Measurements from ENCODE around the gene THBS2.
A peak's percentile ranks its signal among the peaks of the same experiment; 100 is the strongest.

Gene THBS2

DNA sequence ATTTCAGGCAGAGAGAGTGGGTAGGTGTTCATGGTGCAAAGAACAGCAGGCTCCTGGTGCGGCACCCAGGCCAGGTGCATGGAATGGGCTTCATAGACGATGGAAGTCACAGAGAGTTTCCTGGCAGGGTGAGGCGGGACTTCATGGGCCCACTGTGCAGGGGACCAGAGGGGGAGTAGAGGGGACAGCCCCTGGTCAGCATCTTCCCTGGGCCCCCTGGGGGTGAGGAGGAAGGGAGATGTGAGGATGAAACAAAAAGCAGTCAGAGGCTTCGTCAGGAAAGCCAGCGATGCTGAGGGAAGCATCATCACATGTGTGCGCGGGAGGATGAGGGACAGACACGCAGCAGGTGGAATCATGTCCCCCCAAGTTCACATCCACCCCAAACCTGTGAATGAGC is 2.4 kb upstream of the THBS2 start:
- Histone ChIP-seq H3K27ac (ENCODE audit: low read length) (no peak overlapping the region), H3K27me3 (ENCODE audit: insufficient read depth, low read length) (peaks cover 43% of the 10 kb centered on the region), H3K4me3 (ENCODE audit: low read length) (no peak overlapping the region), H3K9ac (ENCODE audit: low read depth, low read length) (no peak overlapping the region), H3K9me3 (ENCODE audit: insufficient read depth, low read depth, low read length) (no peaks in the 10 kb centered on the region), H3K4me1 (ENCODE audit: insufficient read depth, low read length) (peaks cover 17% of the 10 kb centered on the region), H3K36me3 (ENCODE audit: insufficient read depth, low read depth, low read length) (no peaks in the 10 kb centered on the region)

DNA sequence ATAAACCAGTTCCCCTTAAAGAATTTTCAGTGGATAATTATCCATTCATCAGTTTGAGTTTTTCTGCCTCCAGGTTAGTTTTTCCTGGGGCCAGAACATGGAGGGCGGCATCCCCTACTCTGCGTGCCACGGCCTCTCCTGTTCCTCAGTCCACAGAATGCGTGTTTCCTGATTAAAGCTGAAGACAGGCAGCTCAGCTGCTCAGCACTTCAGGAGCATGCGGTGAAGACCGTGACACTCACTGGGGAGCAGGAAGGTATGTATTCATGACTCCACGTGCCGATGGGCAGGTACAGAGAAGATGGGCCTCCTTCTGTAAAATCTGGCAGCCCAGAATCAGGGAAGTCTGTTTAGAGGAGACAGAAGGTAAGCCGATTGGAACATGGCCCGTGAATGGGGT is 2.0 kb upstream of the THBS2 start:
- Histone ChIP-seq H3K4me3 (ENCODE audit: low read length) (no peak overlapping the region), H3K27me3 (ENCODE audit: insufficient read depth, low read length) (peaks cover 43% of the 10 kb centered on the region), H3K27ac (ENCODE audit: low read length) (no peak overlapping the region), H3K9ac (ENCODE audit: low read depth, low read length) (no peak overlapping the region), H3K36me3 (ENCODE audit: insufficient read depth, low read depth, low read length) (no peaks in the 10 kb centered on the region), H3K4me1 (ENCODE audit: insufficient read depth, low read length) (peaks cover 21% of the 10 kb centered on the region), H3K9me3 (ENCODE audit: insufficient read depth, low read depth, low read length) (no peaks in the 10 kb centered on the region)

DNA sequence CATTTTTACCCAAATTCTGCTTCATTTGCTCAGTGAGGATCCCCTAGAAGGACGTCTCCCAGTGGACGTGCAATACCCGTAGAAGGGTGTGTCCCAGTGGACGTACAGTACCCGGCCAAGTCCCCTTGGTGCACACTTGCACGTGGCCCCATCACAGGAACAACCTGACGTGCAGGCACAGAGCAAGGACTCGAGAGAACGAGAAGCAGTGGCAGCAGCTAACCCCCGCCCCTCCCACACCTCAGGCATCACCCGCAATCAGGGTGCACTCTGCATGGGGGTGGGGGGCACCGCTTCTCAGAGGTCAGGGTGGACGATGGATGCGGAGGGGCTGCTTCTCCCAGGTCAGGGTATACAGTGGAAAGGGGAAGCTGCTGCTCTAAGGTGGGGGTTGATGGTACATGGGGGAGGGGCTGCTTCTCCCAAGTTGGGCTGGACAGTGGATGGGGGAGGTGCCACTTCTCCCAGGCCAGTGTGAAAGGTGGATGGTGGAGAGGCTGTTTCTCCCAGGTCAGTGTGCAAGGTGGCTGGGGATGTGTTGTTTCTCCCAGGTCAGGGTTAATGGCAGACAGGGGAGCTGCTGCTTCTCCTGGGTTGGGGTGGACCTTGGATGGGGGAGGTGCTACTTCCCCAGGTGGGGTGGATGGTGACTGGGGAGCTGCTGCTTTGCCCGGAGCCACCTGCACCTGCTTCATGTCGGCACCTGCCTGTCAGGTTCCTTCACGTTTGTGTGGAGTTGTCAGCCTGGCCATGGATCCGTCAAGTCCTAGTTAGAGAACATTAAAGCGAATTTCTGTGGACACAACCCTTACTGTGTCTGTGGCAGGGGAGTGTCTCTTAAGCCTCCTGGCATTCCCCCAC is 1.0 kb upstream of the THBS2 start:
- H3K9ac ChIP-seq (ENCODE audit: low read depth, low read length), result no peak overlapping the region
- H3K27ac ChIP-seq (ENCODE audit: low read length), result no peak overlapping the region
- H3K4me1 ChIP-seq (ENCODE audit: insufficient read depth, low read length), result peaks cover 24% of the 10 kb centered on the region
- no peaks in the 10 kb centered on the region for H3K36me3 ChIP-seq (ENCODE audit: insufficient read depth, low read depth, low read length)
- H3K9me3 ChIP-seq (ENCODE audit: insufficient read depth, low read depth, low read length), result no peaks in the 10 kb centered on the region
- peaks cover 43% of the 10 kb centered on the region for H3K27me3 ChIP-seq (ENCODE audit: insufficient read depth, low read length)
- peak overlapping the region; percentile 69; the same call in 1 of the 2 replicates for H3K4me3 ChIP-seq (ENCODE audit: low read length)

DNA sequence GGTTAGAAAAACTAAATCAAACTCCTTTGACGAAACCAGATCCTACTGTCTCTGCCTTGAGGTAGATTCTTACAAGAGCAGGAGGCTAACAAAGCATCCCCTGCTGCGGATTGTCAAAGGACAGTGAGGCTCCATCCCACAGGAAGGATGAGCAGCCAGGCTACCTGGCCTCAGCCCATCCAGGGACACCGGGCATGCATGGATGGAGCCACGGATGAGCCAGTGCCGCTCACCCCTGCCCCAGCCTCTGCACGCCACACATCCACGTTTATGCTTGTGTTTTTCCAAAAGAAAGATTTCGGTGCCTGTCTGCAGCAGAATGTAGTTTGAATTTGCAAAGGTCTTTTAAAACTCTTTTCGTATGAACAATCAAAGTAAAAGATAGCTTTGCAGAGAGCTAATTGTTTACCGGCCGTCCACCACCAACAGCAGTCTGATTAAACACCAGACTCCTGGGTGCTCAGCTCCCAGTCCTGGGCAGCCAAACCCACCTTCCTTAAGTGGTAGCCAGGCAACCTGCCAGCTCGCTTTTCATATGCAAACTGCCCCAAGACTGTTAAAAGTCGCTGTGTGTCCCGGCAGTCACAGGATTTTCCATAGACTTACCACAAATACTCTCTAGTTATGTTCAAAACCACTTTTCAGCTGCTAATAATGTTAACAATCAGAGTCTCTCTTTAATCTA is 999 bp downstream of the THBS2 start:
- Histone ChIP-seq H3K27ac (ENCODE audit: low read length) (no peak overlapping the region), H3K36me3 (ENCODE audit: insufficient read depth, low read depth, low read length) (peaks cover 9% of the 10 kb centered on the region), H3K27me3 (ENCODE audit: insufficient read depth, low read length) (peaks cover 43% of the 10 kb centered on the region), H3K4me1 (ENCODE audit: insufficient read depth, low read length) (peaks cover 24% of the 10 kb centered on the region), H3K9me3 (ENCODE audit: insufficient read depth, low read depth, low read length) (no peaks in the 10 kb centered on the region; the same call in 1 of the 2 replicates), H3K4me3 (ENCODE audit: low read length) (peak overlapping the region; percentile 69), H3K9ac (ENCODE audit: low read depth, low read length) (peak overlapping the region; percentile 60; the same call in 1 of the 2 replicates)

DNA sequence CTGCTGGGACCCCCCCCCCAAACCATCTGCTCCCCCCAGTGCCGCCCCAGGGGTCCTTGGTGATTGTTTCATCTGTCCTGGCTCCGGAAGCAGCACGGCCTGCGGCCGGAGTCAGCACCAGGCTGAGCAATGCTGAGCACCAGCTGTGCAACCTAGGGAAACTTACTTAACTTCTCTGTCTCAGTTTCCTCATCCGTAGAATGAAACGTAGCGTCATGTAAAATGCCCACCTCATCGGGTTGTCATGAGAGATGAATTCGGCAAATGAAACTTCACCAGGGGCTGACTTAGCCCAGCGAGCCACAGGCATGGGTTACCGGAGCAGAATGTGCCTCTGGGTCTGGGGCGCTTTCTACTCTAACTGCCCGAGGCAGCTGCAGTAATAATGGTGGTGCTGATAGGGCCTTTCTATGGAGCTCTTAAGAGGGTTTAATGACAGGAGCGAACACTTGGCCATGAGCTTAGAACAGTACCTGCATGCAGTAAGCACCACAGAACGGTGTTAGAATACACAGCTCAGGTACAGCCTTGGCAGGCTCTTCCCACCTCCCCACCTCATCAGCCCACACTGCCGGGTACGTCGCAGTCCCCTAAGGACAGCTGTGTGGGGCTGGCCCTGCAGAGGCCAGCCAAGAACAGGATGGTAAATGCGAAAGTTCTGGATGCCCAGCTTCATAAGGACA is 1.7 kb downstream of the THBS2 start:
- no peak overlapping the region for H3K27ac ChIP-seq (ENCODE audit: low read length)

DNA sequence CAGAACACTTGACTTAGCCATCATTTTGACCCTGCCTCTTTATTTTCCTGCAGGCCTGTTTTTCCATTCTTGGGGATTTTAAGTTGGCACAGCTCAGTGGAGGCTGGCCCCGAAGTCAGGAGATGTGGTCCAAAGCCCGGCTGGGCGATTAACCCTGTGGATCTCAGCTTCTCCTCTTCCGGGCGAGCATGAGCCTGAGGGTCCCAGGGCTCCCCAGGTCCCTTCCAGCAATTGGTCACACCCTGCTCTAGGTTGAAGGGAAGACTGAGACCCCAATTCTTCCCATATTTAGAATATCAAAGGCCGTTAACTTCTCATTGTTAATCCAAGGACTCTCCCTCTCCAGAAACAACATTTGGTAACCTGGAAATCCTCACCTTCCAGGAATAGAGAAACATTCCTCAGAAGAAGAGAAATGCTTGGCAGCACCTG is 2.3 kb downstream of the THBS2 start:
- peak overlapping the region; percentile 69; the same call in 1 of the 2 replicates for H3K4me3 ChIP-seq (ENCODE audit: low read length)
- H3K36me3 ChIP-seq (ENCODE audit: insufficient read depth, low read depth, low read length), result peaks cover 18% of the 10 kb centered on the region
- no peak overlapping the region for H3K9ac ChIP-seq (ENCODE audit: low read depth, low read length)
- H3K27me3 ChIP-seq (ENCODE audit: insufficient read depth, low read length), result peaks cover 43% of the 10 kb centered on the region
- H3K9me3 ChIP-seq (ENCODE audit: insufficient read depth, low read depth, low read length), result no peaks in the 10 kb centered on the region; the same call in 1 of the 2 replicates
- no peak overlapping the region for H3K27ac ChIP-seq (ENCODE audit: low read length)
- H3K4me1 ChIP-seq (ENCODE audit: insufficient read depth, low read length), result peaks cover 24% of the 10 kb centered on the region

More for the DNA sequence above, 1.7 kb downstream of the THBS2 start:
- Histone ChIP-seq H3K4me3 (ENCODE audit: low read length) (peak overlapping the region; percentile 69), H3K9ac (ENCODE audit: low read depth, low read length) (peak overlapping the region; percentile 42; the same call in 1 of the 2 replicates), H3K4me1 (ENCODE audit: insufficient read depth, low read length) (peaks cover 24% of the 10 kb centered on the region), H3K36me3 (ENCODE audit: insufficient read depth, low read depth, low read length) (peaks cover 16% of the 10 kb centered on the region), H3K27me3 (ENCODE audit: insufficient read depth, low read length) (peaks cover 43% of the 10 kb centered on the region), H3K9me3 (ENCODE audit: insufficient read depth, low read depth, low read length) (no peaks in the 10 kb centered on the region; the same call in 1 of the 2 replicates)

DNA sequence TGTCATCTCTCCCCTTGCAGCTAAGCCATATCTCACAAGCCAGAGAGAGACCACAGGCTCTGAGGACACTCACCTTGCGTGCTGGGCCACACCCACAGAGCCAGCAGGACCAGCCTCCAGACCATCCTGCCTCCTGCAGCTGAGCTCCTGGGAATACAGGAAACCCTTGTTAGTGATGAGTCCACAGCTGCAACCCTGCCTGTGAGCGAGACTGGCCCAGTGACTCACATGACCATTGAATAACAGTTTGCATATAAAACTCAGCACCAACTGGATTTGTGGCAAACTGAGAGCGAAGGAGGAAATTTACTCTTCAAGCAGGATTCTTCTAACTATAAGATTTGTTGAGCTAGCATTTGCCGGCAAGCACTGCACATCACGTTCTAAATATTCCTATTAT is 3.0 kb downstream of the THBS2 start:
- H3K4me1 ChIP-seq (ENCODE audit: insufficient read depth, low read length), result peaks cover 24% of the 10 kb centered on the region
- H3K27me3 ChIP-seq (ENCODE audit: insufficient read depth, low read length), result peaks cover 37% of the 10 kb centered on the region
- H3K4me3 ChIP-seq (ENCODE audit: low read length), result peak overlapping the region; percentile 69; the same call in 1 of the 2 replicates

DNA sequence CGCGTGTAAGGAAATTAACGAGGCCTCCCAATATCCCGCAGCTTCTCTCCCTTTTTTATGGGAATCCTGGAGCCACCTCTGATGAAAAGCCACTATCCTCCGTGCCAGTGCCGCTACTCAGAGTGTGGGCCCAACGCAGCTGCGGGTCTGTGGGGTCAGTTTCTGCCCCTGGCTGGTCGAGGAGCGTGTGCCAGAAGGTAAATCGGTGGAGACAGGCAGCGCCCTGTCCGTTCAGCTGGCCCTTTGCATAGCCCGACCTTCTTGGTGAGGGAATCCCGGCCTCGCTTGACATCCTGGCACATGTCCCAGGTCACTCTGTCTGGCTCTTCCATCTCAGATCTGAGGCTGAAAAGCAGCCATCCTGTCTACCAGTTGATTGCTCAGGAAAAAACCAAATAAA is 4.6 kb downstream of the THBS2 start:
- Histone ChIP-seq H3K9me3 (ENCODE audit: insufficient read depth, low read depth, low read length) (no peaks in the 10 kb centered on the region; the same call in 1 of the 2 replicates), H3K4me1 (ENCODE audit: insufficient read depth, low read length) (peaks cover 18% of the 10 kb centered on the region), H3K9ac (ENCODE audit: low read depth, low read length) (no peak overlapping the region), H3K27ac (ENCODE audit: low read length) (no peak overlapping the region), H3K36me3 (ENCODE audit: insufficient read depth, low read depth, low read length) (peaks cover 26% of the 10 kb centered on the region), H3K4me3 (ENCODE audit: low read length) (no peak overlapping the region), H3K27me3 (ENCODE audit: insufficient read depth, low read length) (peaks cover 23% of the 10 kb centered on the region)

More for the DNA sequence above, 3.0 kb downstream of the THBS2 start:
- Histone ChIP-seq H3K36me3 (ENCODE audit: insufficient read depth, low read depth, low read length) (peaks cover 18% of the 10 kb centered on the region), H3K9me3 (ENCODE audit: insufficient read depth, low read depth, low read length) (no peaks in the 10 kb centered on the region; the same call in 1 of the 2 replicates), H3K27ac (ENCODE audit: low read length) (no peak overlapping the region), H3K9ac (ENCODE audit: low read depth, low read length) (no peak overlapping the region)

DNA sequence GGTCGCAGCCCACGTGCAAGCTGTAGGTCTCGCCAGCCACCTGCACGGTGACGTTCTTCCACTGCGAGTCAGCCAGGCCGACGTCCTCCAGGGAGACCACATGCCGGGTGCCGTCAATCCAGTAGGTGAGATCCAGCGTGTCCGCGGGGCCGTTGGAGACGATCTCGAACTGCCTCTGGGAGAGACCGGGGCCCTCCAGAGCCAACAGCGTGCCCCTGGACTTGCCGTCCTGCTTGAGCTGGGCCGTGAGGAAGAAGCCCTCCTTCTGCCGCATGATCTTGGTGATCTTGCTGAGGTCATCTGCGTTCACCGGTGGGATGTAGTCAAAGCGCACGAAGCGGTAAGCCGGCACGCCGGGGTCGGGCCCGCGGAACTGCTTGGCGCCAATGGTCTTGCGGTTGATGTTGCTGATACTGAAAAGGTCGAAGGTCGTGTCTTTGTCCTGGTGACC is 5.1 kb downstream of the THBS2 start:
- H3K27ac ChIP-seq (ENCODE audit: low read length), result no peak overlapping the region
- peaks cover 18% of the 10 kb centered on the region for H3K27me3 ChIP-seq (ENCODE audit: insufficient read depth, low read length)
- H3K4me3 ChIP-seq (ENCODE audit: low read length), result no peak overlapping the region
- H3K4me1 ChIP-seq (ENCODE audit: insufficient read depth, low read length), result peaks cover 18% of the 10 kb centered on the region
- H3K9me3 ChIP-seq (ENCODE audit: insufficient read depth, low read depth, low read length), result no peaks in the 10 kb centered on the region; the same call in 1 of the 2 replicates
- peaks cover 26% of the 10 kb centered on the region for H3K36me3 ChIP-seq (ENCODE audit: insufficient read depth, low read depth, low read length)
- no peak overlapping the region for H3K9ac ChIP-seq (ENCODE audit: low read depth, low read length)

DNA sequence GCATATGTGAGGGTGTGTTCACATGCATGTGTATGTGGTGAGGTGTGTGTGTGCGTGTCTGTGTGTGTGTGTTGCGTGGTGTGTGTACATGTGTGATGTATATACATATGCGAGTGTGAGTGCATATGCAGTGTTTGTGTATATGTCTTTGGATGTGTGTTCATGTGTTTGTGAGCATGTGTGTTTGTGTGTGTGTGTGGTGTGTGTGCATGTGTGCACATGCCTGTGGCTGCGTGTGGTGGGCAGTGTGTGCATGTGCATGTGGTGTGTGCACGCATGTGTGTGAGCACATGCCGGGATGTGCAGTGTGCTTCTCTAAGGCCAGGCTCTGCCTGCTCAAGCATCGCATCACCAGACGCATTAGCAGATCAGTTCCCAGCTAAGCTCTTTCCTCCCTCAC is 5.7 kb downstream of the THBS2 start:
- Histone ChIP-seq H3K4me1 (ENCODE audit: insufficient read depth, low read length) (peaks cover 18% of the 10 kb centered on the region), H3K27ac (ENCODE audit: low read length) (no peak overlapping the region), H3K36me3 (ENCODE audit: insufficient read depth, low read depth, low read length) (peaks cover 26% of the 10 kb centered on the region), H3K27me3 (ENCODE audit: insufficient read depth, low read length) (peaks cover 13% of the 10 kb centered on the region), H3K9ac (ENCODE audit: low read depth, low read length) (no peak overlapping the region), H3K9me3 (ENCODE audit: insufficient read depth, low read depth, low read length) (no peaks in the 10 kb centered on the region; the same call in 1 of the 2 replicates), H3K4me3 (ENCODE audit: low read length) (no peak overlapping the region)

DNA sequence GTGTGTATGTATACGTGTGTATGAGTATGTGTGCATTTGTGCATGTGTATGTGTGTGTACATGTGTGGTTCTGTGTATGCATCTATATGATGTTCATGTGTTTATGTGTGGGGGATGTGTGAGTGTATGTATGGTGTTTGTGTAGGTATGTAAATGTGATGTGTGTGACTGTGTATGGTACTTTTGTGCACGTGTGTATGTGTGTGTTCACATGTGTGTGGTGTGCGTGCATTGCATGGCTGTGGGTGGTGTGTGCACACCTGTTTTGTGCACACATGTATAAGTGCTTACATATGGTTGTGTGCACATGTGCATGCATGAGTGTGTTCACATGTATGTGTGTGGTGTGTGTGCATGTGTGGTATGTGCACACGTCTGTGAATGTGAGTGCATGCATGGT is 6.2 kb downstream of the THBS2 start:
- Histone ChIP-seq H3K27ac (ENCODE audit: low read length) (no peak overlapping the region), H3K36me3 (ENCODE audit: insufficient read depth, low read depth, low read length) (peaks cover 26% of the 10 kb centered on the region), H3K4me1 (ENCODE audit: insufficient read depth, low read length) (peaks cover 16% of the 10 kb centered on the region), H3K9me3 (ENCODE audit: insufficient read depth, low read depth, low read length) (no peaks in the 10 kb centered on the region; the same call in 1 of the 2 replicates), H3K27me3 (ENCODE audit: insufficient read depth, low read length) (peaks cover 7% of the 10 kb centered on the region), H3K9ac (ENCODE audit: low read depth, low read length) (no peak overlapping the region), H3K4me3 (ENCODE audit: low read length) (no peak overlapping the region)
